H1 (cell line): ENCODE data around the gene KRABD2.

Source experiments
- CHD1 ChIP-seq: IDR thresholded peaks from 2 replicates; pipeline ENCODE4 v1.6.1; 2012; ENCODE audit warnings: low read depth, low read length, improper control_type of control experiment
- CHD7 ChIP-seq: fragments of 300-600 bp; sonication (generic); IDR thresholded peaks from 2 replicates; pipeline ENCODE4 v1.7.1; 2012; ENCODE audit warnings: low read length, moderate library complexity, mild to moderate bottlenecking, inconsistent platforms; ENCODE audit not compliant: insufficient replicate concordance
- CREB1 ChIP-seq: IDR thresholded peaks from 2 replicates; pipeline ENCODE4 v1.6.1; 2012; ENCODE audit warnings: inconsistent platforms
- EGR1 ChIP-seq: IDR thresholded peaks from 2 replicates; pipeline ENCODE4 v1.6.1; 2011; ENCODE audit warnings: low read depth, low read length, borderline replicate concordance
- GTF2F1 ChIP-seq: IDR thresholded peaks from 2 replicates; pipeline ENCODE4 v1.6.1; 2012; ENCODE audit warnings: low read depth, low read length, improper control_type of control experiment, borderline replicate concordance
- JUN ChIP-seq: IDR thresholded peaks from 2 replicates; pipeline ENCODE4 v1.6.1; 2011; ENCODE audit warnings: low read depth, mild to moderate bottlenecking, improper control_type of control experiment, low read length
- NRF1 ChIP-seq: IDR thresholded peaks from 2 replicates; pipeline ENCODE4 v1.6.1; 2011; ENCODE audit warnings: mild to moderate bottlenecking, low read depth, low read length, improper control_type of control experiment
- RBBP5 ChIP-seq: IDR thresholded peaks from 2 replicates; pipeline ENCODE4 v1.7.1; 2012; ENCODE audit warnings: low read depth, mild to moderate bottlenecking, inconsistent platforms, low read length, moderate library complexity, borderline replicate concordance
- RFX5 ChIP-seq: IDR thresholded peaks from 2 replicates; pipeline ENCODE4 v1.6.1; 2011; ENCODE audit warnings: low read depth, low read length, improper control_type of control experiment, borderline replicate concordance
- SP4 ChIP-seq: IDR thresholded peaks from 2 replicates; pipeline ENCODE4 v1.6.1; 2012; ENCODE audit warnings: low read length, inconsistent platforms

KRABD2 gene

GRCh38 chr17:8406174-8406573 lies 29.7 kb upstream of the KRABD2 start (continued):
- TF ChIP-seq CHD7 (no peak), EGR1 (no peak), JUN (no peak), RBBP5 (no peak), GTF2F1 (no peak), CHD1 (no peak), CREB1 (no peak), RFX5 (no peak), SP4 (no peak), NRF1 (no peak)
